Mesodermal cell (in vitro differentiated cells): ENCODE data around the gene SEC14L2.

Experiments used
- H3K27ac ChIP-seq: 2 replicates; pipeline ENCODE4 v1.7.0; 2013; ENCODE audit warnings: mild to moderate bottlenecking, low read depth, low read length, moderate library complexity; ENCODE audit not compliant: severe bottlenecking
- H3K36me3 ChIP-seq: 2 replicates; pipeline ENCODE4 v1.7.1; 2013; ENCODE audit warnings: mild to moderate bottlenecking, low read length, moderate library complexity; ENCODE audit not compliant: control insufficient read depth, insufficient read depth
- H3K4me1 ChIP-seq: one replicate; pipeline ENCODE4 v1.7.1; 2013; ENCODE audit warnings: mild to moderate bottlenecking, low read length; ENCODE audit not compliant: insufficient read depth, control insufficient read depth, poor library complexity, severe bottlenecking
- H3K4me3 ChIP-seq: 2 replicates; pipeline ENCODE4 v1.7.0; 2013; ENCODE audit warnings: low read length, control low read depth, mild to moderate bottlenecking; ENCODE audit not compliant: insufficient read depth, poor library complexity, severe bottlenecking; ENCODE audit errors: extremely low read depth
- H3K9me3 ChIP-seq: 2 replicates; pipeline ENCODE4 v1.7.1; 2013; ENCODE audit warnings: mild to moderate bottlenecking, low read length, moderate library complexity; ENCODE audit not compliant: control insufficient read depth
- WGBS, 2 experiments: methylation state at CpG; one replicate each; pipeline ENCODE4 v1.1.5; 2013; ENCODE audit warnings: missing lambda C conversion rate in 2 of 2; ENCODE audit not compliant: insufficient coverage in 2 of 2; 5-methylcytosine and 5-hydroxymethylcytosine counted together

The SEC14L2 gene

DNA sequence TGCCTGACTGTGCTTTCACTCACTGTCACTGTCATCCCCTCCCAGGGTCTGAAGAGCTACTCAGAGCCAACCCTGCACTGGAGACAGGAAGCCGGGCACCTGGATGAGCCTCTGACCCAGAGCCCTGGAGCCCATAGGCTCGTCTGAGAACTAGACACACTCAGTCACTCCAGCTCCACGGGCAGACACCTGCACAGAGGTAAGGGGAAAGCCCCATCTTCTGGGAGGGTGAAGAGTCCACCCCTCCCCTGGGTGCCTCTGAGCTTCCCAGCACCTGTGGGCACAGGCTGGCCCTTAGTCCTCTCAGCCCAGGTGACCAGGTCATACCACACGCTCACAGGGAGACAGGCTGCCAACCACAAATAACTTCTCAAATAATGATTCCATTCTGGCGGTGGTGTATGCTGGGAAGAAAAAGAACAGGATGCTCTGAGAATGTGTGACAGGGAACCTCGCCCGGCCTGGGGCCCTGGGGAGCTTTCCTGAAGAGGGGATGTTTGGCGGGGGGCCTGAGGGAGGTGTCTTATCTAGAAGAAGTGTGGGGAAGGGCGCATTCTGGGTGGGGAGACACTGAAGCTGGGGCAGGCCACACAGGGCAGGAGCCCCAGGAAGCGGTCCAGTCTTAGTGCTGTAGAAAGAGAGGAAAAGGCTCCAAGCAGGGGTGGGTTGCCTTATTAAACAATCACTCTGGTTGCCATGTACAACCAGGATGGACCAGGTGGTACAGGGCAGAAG lies 34.7 kb upstream of the SEC14L2 start:
- 85 to 89% methylated on average over 8 to 9 of the region's 10 CpGs for WGBS, 2 experiments
- H3K27ac ChIP-seq, result no peak overlapping the region

DNA sequence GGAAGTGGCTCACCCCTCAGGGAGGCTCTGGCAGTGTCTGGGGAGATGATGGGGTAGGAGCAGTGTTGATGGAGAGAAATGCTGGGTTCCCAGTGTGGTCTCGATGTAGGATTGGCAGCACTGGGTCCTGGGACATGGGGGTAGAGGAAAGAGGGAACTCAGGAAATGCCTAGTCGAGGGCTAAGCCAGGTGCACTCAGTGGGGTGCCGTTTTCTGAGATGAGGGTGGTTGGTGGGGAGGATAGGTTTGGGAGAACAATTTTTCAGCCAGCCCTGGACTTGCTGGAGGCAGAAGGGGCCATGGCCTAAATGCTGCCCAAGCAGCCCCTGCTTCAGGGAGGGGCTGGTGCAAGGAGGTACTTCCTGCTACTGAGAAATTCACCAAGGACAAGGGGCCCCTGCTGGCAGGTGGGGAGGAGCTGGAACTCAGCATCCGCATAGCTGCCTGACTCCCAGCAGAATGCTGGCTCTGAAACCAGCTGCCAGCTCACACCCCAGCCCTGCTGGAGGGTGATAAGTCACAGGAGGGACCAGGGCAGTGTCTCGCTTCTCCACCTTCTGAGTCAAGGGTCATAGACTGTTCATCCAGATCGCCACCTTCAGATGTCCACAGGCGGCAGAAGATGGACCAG lies 34.1 kb upstream of the SEC14L2 start:
- H3K9me3 ChIP-seq, result no peaks in the 10 kb centered on the region
- H3K4me3 ChIP-seq, result no peak overlapping the region
- peaks cover 7% of the 10 kb centered on the region for H3K36me3 ChIP-seq
- no peak overlapping the region for H3K27ac ChIP-seq
- WGBS, 2 experiments, result 60 to 66% methylated on average over 4 to 7 of the region's 7 CpGs
- peaks cover 2% of the 10 kb centered on the region for H3K4me1 ChIP-seq

More for the DNA sequence above, 34.7 kb upstream of the SEC14L2 start:
- H3K4me3 ChIP-seq, result no peak overlapping the region
- H3K4me1 ChIP-seq, result peaks cover 5% of the 10 kb centered on the region
- H3K36me3 ChIP-seq, result peaks cover 7% of the 10 kb centered on the region
- no peaks in the 10 kb centered on the region for H3K9me3 ChIP-seq

DNA sequence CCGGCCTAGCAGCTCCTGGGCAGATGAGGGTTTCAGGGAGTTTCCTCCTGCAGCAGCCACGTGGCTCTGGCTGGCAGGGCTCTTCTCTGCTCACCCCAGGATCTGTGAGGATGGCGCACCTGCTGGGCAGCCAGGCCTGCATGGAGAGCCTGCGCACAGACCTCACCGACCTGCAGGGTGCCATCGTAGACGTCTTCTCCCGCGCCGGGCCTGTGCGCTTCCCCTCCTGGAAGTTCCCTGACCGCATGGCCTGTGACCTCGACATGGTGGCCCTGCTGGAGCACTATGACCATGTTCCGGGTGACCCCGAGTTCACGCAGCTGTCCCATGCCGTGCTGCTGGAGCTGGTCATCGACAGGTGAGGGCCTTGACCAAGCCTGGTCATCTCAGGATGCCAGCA lies 30.9 kb upstream of the SEC14L2 start:
- WGBS, 2 experiments, result 96% methylated on average over 18 of the region's 18 CpGs
- peaks cover 7% of the 10 kb centered on the region for H3K36me3 ChIP-seq
- H3K4me1 ChIP-seq, result no peaks in the 10 kb centered on the region
- no peak overlapping the region for H3K27ac ChIP-seq
- no peaks in the 10 kb centered on the region for H3K9me3 ChIP-seq
- no peak overlapping the region for H3K4me3 ChIP-seq

DNA sequence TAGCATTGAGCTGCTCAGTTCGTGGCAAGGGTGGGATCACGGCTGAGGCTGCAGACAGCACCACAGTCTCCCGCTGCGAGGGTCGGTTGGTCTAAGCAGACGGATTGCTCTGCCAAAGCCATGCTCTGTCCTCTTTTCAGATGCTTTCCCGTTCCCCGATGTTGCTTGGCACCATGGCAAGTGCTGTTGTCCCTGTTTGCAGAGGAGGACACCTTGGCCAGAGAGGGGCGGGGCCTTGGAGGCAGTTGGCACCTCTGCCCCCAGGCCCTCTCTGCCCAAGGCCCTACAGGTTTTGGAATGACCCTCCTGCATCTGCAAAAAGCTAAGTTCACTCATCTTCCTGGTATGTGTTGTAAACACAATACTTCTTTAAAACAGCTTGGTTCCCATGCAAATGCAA lies 28.4 kb upstream of the SEC14L2 start:
- Histone ChIP-seq H3K27ac (no peak overlapping the region), H3K36me3 (peaks cover 7% of the 10 kb centered on the region), H3K9me3 (no peaks in the 10 kb centered on the region), H3K4me3 (no peak overlapping the region), H3K4me1 (no peaks in the 10 kb centered on the region)
- 93 to 97% methylated on average over 8 to 9 of the region's 9 CpGs for WGBS, 2 experiments

DNA sequence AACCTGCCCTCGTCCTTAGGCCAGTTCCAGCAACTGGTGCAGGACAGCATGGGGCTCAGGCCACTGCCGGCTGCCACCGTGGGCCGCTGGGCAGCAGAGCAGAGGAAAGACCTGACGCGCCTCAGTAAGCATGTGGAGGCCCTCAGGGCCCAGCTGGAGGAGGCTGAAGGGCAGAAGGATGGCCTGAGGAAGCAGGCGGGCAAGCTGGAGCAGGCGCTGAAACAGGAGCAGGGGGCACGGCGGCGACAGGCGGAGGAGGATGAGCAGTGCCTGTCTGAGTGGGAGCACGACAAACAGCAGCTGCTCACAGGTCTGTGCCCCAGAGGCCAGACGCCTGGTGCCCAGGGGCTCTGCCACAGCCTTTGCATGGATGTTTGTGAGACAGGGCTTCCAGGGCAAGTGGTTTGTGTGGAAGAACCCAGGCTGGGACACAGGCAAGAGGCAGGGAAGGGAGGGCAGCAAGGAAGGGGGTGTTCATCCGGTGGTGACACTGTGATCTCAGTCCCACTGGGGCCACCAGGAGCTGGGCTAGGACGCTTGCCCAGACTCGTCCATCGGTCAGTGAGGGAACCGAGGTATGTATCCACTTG lies 26.1 kb upstream of the SEC14L2 start:
- no peaks in the 10 kb centered on the region for H3K9me3 ChIP-seq
- peaks cover 11% of the 10 kb centered on the region for H3K36me3 ChIP-seq
- H3K4me3 ChIP-seq, result no peak overlapping the region
- no peak overlapping the region for H3K27ac ChIP-seq
- peaks cover 2% of the 10 kb centered on the region for H3K4me1 ChIP-seq
- 91% methylated on average over 19 of the region's 19 CpGs for WGBS, 2 experiments

DNA sequence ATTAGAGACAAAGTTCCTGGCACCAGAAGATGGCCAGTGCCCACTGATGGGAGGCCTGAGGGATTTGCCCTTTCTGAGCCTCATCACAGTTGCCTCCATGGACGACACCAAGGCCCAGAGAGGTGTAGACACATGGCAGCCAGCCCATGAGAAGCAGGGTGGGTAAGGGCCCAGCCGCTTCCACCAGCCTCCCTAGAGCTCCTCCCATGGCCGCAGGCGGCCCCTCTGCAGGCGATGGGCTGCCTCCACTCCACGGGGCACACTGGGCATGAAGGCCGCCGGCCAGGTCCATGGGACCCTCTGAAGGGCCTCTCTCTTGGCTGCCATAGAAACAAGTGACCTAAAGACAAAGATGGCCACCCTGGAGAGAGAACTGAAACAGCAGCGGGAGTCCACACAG lies 25.5 kb upstream of the SEC14L2 start:
- Histone ChIP-seq H3K9me3 (no peaks in the 10 kb centered on the region), H3K4me1 (peaks cover 2% of the 10 kb centered on the region), H3K27ac (no peak overlapping the region), H3K4me3 (no peak overlapping the region), H3K36me3 (peaks cover 10% of the 10 kb centered on the region)
- WGBS, 2 experiments, result 93 to 95% methylated on average over 9 of the region's 9 CpGs

DNA sequence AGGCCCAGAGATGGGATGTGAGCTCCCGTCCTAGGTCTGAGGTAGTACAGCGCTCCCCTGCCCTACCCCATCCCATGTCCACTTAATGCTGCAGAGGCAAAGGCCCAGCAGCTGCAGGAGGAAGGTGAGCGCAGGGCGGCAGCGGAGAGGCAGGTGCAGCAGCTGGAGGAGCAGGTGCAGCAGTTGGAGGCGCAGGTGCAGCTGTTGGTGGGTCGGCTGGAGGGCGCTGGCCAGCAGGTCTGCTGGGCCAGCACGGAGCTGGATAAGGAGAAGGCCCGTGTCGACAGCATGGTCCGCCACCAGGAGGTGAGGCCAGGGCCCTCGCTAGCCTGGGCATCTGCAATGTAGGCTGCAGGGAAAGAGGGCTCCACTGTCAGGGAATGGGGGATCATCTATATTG lies 24.8 kb upstream of the SEC14L2 start:
- H3K36me3 ChIP-seq, result peaks cover 9% of the 10 kb centered on the region
- H3K27ac ChIP-seq, result no peak overlapping the region
- 92 to 94% methylated on average over 11 to 13 of the region's 13 CpGs for WGBS, 2 experiments
- H3K4me3 ChIP-seq, result no peak overlapping the region
- no peaks in the 10 kb centered on the region for H3K9me3 ChIP-seq
- H3K4me1 ChIP-seq, result peaks cover 2% of the 10 kb centered on the region

DNA sequence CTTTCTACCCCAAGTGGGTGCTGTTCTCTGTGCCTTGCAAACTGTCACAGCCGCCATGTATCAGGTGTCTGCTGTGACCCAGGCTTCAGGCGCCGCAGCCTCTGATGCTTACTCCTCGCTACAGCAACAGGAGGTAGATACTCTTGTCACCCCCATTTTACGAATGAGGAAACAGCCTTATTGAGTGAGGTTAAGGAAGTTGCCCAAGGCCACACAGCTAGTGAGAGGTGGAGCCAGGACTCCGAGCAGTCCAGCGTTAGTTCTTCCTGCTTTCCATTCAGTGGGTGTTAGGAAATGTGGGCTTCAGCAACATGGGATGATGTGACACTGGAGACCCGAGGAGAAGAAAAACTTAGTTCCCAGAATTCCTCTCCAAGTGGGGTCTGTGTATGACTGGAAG lies 23.9 kb upstream of the SEC14L2 start:
- no peak overlapping the region for H3K27ac ChIP-seq
- H3K36me3 ChIP-seq, result peaks cover 14% of the 10 kb centered on the region
- no peaks in the 10 kb centered on the region for H3K9me3 ChIP-seq
- WGBS, 2 experiments, result 82 to 86% methylated on average over 3 to 7 of the region's 8 CpGs
- H3K4me3 ChIP-seq, result no peak overlapping the region
- peaks cover 2% of the 10 kb centered on the region for H3K4me1 ChIP-seq

DNA sequence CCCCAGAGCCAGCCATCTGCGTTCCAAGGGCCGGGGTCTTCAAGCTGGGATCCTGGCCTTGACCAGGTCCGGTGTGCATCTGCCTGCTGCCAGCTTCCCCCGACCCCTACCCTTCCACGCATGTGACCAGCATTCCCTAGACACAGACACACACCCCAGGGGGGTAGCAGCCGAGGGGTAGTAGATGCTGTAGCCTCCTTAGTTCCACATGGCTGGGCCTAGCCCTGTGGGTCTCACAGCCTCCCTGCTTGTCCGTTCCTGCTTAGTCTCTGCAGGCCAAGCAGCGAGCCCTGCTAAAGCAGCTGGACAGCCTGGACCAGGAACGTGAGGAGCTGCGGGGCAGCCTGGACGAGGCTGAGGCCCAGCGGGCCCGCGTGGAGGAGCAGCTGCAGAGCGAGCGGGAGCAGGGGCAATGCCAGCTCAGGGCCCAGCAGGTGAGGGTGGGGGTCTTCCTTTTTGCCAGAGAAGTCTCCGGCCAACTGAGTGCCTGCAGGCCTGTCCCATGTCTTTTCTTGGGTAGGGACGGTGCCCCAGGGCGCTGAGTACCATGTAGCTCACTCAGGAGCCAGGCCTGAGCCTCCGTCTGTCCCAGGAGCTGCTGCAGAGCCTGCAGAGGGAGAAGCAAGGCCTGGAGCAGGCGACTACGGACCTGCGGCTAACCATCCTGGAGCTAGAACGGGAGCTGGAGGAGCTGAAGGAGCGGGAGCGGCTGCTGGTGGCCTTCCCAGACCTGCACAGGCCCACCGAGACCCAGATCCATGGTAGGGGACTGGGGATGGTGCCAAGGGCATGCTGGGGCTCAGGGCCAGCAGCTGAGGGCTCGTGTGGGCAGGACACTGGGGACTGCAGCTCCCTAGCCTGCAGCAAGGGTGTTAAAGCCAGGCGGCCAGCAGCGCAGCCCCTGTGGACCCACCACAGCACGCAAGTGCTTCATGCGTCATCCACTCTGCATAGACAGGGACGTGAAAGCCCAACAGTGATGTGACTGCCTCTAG lies 23.2 kb upstream of the SEC14L2 start:
- no peak overlapping the region for H3K27ac ChIP-seq
- peaks cover 17% of the 10 kb centered on the region for H3K36me3 ChIP-seq
- H3K4me3 ChIP-seq, result no peak overlapping the region
- 90% methylated on average over 21 to 28 of the region's 33 CpGs for WGBS, 2 experiments
- no peaks in the 10 kb centered on the region for H3K9me3 ChIP-seq
- H3K4me1 ChIP-seq, result peaks cover 2% of the 10 kb centered on the region

DNA sequence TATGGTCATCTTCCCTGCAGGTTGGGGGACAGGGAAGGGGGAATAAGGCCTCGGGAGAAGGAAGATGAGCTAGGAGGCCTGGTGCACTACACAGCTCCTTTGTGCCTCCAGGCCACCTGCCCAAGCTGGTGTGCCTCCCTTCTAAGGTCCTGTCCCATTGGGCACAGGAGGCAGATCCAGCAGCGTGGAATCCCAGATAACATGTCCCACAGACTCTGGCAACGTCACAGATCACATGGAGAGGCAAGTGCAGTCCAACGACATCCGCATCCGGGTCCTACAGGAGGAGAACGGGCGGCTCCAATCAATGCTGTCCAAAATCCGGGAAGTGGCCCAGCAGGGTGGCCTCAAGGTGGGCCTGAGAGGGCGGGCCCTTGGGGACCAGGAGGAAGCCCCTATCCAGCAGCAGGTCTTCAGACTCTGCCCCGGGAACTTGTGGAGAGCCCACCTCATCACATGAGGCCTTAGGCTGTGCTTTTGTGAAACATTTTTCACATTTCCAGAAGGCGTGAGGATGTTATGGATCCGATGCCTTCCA lies 21.4 kb upstream of the SEC14L2 start:
- Histone ChIP-seq H3K36me3 (peaks cover 23% of the 10 kb centered on the region), H3K4me3 (no peak overlapping the region), H3K9me3 (no peaks in the 10 kb centered on the region), H3K4me1 (peaks cover 2% of the 10 kb centered on the region), H3K27ac (no peak overlapping the region)
- 94% methylated on average over 12 of the region's 13 CpGs for WGBS, 2 experiments
